Brain microvascular endothelial cell (primary cell): Measurements from ENCODE around the gene PSTPIP1.

Source experiments
- DNase-seq: peaks from one replicate; pipeline ENCODE4 v3.0.0-alpha.2; 2020
- H3K27ac ChIP-seq: fragments of 250-450 bp; sonication (Bioruptor Pico); 2 replicates; pipeline ENCODE4 v1.5.1; 2020; ENCODE audit warnings: mild to moderate bottlenecking, moderate library complexity
- H3K27me3 ChIP-seq: fragments of 250-450 bp; sonication (Bioruptor Pico); replicated peaks from 2 replicates; pipeline ENCODE4 v1.5.1; 2020; ENCODE audit warnings: mild to moderate bottlenecking
- H3K36me3 ChIP-seq: fragments of 250-450 bp; sonication (Bioruptor Pico); replicated peaks from 2 replicates; pipeline ENCODE4 v1.5.1; 2020; ENCODE audit warnings: mild to moderate bottlenecking
- H3K4me3 ChIP-seq: 2 replicates; pipeline ENCODE4 v1.5.1; 2011; ENCODE audit warnings: low read depth, mild to moderate bottlenecking, control low read depth, low read length, moderate library complexity
- CTCF ChIP-seq: IDR thresholded peaks from 2 replicates; pipeline ENCODE4 v1.5.1; 2011; ENCODE audit warnings: low read depth, mild to moderate bottlenecking, moderate library complexity, low read length, control low read depth, inconsistent platforms; ENCODE audit errors: missing control alignments
- in situ Hi-C: cut with HindIII; loops from 2 replicates; pipeline ENCODE4 v1.10.0; 2017; ENCODE audit warnings: low sequenced_read_pairs, low pct_ligation_motif_present

The PSTPIP1 gene

GRCh38 chr15:77021803-77022381 lies 27.0 kb downstream of the PSTPIP1 start:
- in situ Hi-C loops = no loop called here
- Histone ChIP-seq H3K27ac (no peak overlapping the region), H3K27me3 (no peaks in the 10 kb centered on the region), H3K36me3 (no peaks in the 10 kb centered on the region), H3K4me3 (no peak overlapping the region)
- DNase-seq = peak; percentile 33
- TF ChIP-seq CTCF = no peak

GRCh38 chr15:77022646-77023575 lies 28.0 kb downstream of the PSTPIP1 start:
- in situ Hi-C loops = no loop called here
- Histone ChIP-seq H3K36me3 (no peaks in the 10 kb centered on the region), H3K4me3 (no peak overlapping the region), H3K27ac (no peak overlapping the region), H3K27me3 (no peaks in the 10 kb centered on the region)
- TF ChIP-seq CTCF = no peak
- DNase-seq = no peak

DNA sequence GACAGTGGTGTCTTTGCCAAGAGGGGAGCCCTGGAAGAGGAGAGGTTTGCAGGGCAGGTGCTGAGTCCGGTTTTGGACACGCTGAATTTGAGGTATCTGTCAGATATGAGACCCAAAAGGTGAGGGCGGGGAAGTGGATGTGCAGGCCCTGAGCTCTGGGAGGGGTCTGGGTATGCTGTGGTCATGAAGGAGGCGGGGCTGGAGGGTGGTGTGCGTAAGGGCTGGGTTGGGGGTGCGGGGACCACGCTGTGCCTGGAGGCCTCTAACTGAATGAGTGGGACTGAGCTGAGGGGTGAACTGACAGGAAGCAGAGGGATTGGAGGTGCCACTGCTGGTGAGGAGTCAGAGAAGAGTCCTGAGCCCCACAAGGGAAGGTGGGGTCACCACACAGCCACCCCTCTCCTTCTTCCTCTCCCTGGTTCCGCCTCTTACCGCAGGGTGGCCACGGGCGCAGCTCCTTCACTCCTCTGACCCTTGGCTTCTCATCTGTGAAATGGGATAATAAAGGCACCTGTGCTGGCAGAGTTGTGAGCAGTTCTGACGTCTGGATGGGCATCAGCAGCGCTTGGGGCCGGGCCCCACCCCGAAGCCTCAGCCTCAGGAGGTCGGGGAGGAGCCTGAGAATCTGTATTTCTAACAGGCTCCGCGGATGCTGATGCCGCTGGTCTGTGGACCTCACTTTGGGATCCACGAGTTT lies 28.8 kb downstream of the PSTPIP1 start:
- no peak overlapping the region for H3K4me3 ChIP-seq
- no peaks in the 10 kb centered on the region for H3K27me3 ChIP-seq
- TF ChIP-seq CTCF = no peak
- in situ Hi-C loops = no loop called here
- no peak for DNase-seq
- H3K36me3 ChIP-seq = no peaks in the 10 kb centered on the region
- no peak overlapping the region for H3K27ac ChIP-seq

GRCh38 chr15:77024273-77025082 lies 29.6 kb downstream of the PSTPIP1 start:
- H3K27ac ChIP-seq = no peak overlapping the region

More at GRCh38 chr15:77024273-77025082, 29.6 kb downstream of the PSTPIP1 start:
- no peak overlapping the region for H3K4me3 ChIP-seq
- DNase-seq = no peak
- peak; percentile 96 for TF ChIP-seq CTCF
- no peaks in the 10 kb centered on the region for H3K27me3 ChIP-seq
- in situ Hi-C loops = no loop called here
- H3K36me3 ChIP-seq = no peaks in the 10 kb centered on the region
